SU-DHL-6 (cell line): Measurements from ENCODE around the gene GOLGA7B.

ENCODE experiments used
- EZH2phosphoT487 ChIP-seq: fragments of 200-600 bp; sonication (generic), shearing (Covaris generic); conservative IDR thresholded peaks from 2 replicates; pipeline ENCODE4 v1.6.1; 2018; ENCODE audit warnings: mild to moderate bottlenecking, antibody characterized with exemption, low read length, moderate library complexity, mixed read lengths
- TF ChIP-seq, protein P1 (sequence below): fragments of 200-600 bp; sonication (generic); IDR thresholded peaks from one replicate; pipeline ENCODE4 v1.5.1; 2017; ENCODE audit warnings: antibody characterized with exemption, mild to moderate bottlenecking, low read length, moderate library complexity; ENCODE audit not compliant: insufficient read depth, poor library complexity, severe bottlenecking

DNA sequence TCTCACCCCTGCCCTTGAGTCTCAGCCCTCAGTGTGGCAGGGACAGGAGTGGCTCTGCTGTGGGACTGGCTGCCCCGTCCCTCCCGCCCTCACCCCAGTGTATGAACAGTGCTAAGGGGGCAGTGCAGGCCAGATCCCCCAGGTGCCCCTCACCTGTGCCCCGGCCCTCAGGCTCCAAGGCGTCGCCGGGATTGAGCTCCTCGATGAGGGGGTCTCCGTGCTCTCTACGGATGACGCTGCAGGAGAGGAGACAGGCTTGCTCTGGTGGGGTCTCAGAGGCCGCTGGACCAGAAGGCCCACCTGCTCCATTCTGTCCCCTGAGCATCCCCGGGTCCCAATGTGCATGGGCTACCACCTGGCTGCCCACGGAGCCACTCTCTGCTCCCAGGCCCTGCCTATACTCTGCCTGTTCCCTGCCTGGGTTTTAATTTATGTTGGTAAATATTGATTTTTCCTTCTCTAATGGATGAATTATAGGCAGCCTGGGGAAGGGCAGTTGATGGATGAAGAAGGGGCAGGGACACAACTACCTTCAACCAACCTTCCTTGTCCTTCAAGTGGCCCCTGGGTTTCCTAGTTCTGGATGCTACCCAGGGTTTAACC, 47.2 kb downstream of the GOLGA7B start:
- TF ChIP-seq, protein P1, sequence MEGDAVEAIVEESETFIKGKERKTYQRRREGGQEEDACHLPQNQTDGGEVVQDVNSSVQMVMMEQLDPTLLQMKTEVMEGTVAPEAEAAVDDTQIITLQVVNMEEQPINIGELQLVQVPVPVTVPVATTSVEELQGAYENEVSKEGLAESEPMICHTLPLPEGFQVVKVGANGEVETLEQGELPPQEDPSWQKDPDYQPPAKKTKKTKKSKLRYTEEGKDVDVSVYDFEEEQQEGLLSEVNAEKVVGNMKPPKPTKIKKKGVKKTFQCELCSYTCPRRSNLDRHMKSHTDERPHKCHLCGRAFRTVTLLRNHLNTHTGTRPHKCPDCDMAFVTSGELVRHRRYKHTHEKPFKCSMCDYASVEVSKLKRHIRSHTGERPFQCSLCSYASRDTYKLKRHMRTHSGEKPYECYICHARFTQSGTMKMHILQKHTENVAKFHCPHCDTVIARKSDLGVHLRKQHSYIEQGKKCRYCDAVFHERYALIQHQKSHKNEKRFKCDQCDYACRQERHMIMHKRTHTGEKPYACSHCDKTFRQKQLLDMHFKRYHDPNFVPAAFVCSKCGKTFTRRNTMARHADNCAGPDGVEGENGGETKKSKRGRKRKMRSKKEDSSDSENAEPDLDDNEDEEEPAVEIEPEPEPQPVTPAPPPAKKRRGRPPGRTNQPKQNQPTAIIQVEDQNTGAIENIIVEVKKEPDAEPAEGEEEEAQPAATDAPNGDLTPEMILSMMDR, result no peak
- no peak for TF ChIP-seq EZH2phosphoT487
